GM15510 (cell line): Measurements from ENCODE around the gene BSPRY.

Experiments
- POLR2A ChIP-seq: IDR thresholded peaks from 3 replicates; pipeline ENCODE4 v1.6.1; 2011; ENCODE audit warnings: borderline replicate concordance; ENCODE audit not compliant: insufficient read length; ENCODE audit errors: extremely low read depth

Gene BSPRY

DNA sequence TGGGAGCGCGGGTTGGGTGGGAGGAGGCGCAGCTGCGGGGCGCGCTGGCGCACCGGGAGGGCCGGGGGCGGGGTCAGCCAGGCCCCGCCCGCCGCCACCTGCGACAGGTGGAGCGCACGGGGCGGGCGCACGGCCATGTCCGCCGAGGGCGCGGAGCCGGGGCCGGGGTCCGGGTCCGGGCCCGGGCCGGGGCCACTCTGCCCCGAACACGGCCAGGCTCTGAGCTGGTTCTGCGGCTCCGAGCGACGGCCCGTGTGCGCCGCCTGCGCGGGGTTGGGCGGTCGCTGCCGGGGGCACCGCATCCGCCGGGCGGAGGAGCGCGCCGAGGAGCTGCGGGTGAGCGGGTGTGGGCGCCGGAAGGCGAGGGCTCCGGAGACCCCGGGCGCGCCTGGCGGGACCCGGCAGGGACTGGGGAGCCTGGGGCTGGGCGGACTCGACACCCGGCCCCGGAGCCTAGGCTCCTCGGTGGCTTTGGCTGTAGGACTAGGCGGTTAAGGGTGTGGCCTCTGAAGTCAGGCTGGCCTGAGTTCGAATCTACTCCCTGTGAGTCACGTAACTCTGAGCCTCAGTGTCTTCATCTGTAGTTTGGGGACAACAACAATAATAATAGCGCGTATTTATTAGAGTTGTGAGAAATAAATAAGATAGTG is at the start of gene BSPRY:
Gene BSPRY (plus strand): TSS at position 97 of the 650 bp plus-strand sequence. CDS start 39 bp downstream, at position 136.
- peak; percentile 38 for TF ChIP-seq POLR2A

DNA sequence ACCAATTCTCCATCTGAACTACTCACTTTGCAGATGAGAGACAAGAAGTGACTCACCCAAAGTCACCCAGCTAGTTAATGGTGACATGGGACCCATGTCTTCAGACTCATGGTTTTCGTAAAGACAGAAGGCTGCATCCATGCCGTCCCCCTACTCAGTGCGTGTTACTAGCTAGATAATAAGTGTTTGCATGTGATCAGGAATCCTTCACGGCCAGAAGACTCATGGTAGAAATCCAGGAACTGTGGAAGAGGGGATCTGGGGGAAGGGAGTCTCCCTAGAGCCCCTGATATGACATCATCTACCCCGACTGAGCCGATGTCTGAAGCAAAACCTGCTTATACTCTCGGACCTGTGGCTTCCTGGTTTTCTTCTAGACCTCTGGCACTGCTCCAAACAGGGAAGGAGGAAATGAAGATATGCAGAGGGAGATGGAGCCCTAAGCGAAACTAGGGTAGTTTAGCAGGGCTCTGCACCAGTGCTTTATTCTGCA is 49.5 kb upstream of the BSPRY start:
- no peak for TF ChIP-seq POLR2A

DNA sequence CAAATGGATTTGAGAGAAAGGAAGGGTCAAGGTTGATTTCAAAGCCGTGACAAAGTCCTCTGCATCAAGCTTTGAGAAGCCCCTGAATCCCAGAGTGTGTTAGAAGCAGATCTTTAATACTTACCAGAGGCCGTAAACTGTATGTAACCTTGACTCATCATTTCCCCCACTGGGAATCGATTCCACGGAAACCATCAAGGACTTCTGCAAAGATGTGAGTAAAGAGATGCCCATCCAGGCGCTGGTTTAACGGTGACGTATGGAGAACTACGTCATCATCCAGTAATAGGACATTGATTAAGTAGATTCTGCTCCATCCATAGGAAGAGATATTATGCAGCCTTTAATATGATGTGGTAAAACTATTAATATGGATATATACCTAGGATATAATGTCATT is 47.8 kb upstream of the BSPRY start:
- TF ChIP-seq POLR2A = no peak

DNA sequence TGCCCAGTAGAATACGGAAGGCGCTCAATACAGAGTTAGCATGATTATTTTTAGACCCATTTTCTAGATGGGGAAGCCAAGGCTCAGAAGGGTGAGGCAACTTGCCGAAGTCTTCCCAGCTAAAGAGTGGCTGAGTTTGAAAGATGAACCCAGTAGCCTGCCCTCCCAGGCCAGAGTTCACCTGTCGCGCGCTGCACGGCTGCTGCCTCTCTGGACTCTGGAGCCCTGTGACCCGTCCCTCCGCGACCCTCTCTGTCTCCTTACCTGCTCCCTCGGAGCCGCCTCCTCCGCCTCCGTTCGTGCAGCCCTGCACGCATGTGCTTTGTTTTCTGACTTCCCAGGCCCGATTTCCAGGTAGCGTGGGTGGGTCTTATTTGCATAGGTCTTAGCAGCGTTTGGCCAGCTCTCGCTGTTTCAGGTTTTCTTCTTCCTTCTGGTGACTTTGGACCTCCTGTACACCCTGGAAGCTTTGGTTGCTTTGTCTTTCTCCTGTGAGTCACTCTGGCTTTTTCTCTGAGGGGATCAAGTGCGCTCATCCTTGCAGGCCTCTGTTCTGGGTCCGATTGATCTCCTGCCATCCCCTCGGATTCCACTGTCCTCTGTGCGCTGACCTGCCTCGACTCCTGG is 46.4 kb upstream of the BSPRY start, which contains the start of gene RNF183:
Gene RNF183 (minus strand): TSS at position 585 of the 627 bp plus-strand sequence. CDS start 5,192 bp downstream, outside the sequence.
- TF ChIP-seq POLR2A = no peak

DNA sequence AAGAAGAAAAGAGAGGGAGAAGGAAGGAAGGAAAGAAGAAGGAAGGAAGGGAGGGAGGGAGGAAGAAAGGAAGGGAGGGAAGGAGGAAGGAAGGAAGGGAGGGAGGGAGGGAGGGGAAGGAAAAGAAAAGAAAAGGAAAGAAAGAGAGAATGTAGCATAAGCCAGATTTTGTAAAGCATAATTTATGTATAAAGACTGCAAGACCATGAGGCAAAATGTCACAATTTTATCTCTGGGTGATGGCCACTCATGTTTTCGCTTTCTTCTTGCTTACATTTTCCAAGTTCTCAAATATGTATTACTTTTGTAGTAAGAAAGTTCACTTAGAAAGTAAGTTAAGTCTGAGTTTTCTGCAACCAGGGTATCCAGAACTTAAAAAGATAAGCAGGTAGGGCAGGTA is 42.8 kb upstream of the BSPRY start:
- no peak for TF ChIP-seq POLR2A

DNA sequence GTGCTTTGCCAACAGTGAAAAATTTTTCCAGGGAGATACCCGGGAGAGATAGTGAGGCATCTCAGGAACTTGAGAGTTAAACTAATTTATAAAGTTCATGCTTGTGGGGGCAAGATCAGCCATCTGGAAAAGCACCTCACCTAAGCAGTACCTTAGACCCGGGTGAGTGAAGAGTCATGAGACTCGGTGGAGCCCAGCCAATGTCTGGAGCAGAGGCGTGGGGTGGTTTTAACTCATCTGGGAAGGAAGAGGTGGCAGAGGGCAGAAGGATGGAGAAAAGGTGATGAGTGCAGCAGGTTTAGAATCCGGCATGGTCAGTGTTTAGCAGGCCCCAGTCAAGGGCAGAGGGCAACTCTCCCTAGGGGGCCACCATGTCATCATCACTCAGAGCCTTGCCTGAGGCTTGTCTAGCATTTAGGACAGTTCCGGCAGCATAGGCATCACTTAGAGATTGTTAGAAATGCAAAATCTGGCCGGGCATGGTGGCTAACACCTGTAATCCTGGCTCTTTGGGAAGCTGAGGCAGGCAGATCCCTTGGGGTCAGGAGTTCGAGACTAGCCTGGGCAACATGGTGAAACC is 41.9 kb upstream of the BSPRY start:
- no peak for TF ChIP-seq POLR2A

DNA sequence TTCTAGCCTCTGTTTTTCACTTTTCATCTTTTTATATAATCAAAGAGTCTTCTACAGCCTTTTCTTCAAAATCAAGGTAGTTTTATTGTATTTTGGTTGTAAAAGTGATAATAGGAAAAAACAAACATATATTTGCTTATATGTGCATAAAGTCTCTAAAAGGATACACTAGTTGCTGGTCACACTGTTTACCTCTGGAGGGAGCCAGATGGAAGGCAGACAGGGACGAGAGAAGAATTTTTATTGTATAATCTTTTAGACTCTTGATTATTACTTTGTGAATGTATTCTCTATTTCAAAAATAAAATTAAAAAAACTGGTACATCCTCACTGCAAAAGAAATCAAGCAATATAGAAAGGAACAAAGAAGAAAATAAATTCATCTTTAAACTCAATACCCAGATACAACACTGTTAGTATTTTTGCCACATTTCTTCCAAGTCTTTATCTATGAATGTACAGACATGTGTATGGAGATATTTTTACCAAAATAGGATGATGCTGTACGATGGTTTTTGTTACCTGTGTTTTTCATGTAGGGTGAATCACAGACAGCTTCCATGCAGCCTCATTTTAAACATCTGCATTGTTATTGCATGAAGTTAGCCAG is 40.0 kb upstream of the BSPRY start:
- TF ChIP-seq POLR2A = no peak

DNA sequence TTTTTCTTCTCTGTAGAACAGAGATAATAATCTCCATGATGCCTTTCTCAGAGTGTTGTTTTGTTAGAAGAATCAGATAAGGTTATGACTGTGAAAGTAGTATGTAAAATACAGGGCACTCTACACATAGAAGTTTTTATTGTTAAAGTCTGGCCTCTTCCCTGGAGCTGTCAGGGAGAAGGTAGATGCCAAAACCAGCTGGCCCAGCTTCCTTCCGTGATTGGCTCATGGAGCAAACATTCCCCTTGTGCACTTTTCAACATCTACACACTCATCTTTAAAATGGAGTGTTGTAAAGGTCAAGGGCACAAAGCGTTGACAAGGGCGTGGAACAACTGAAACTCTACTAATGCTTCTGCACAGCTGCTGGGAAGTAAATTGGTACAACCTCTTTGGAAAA is 38.8 kb upstream of the BSPRY start:
- no peak for TF ChIP-seq POLR2A

DNA sequence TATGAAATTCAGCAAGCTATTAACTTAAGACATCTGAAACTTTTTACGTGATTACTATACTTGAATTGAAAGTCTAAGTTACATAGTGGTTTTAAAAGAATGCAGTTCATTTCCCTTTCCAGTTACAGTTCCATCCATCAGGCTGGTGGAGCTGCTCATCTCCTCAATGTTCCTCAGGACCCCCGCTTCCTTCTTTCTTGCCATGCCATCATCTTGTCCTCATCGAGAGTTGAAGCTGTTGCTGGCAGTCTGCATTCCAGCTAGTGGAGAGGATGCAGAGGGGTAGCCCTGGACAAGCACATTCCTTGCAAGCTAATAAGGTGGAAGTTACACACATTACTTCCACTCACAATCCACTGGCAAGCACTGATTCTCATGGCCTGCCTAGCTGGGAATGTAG is 37.4 kb upstream of the BSPRY start:
- no peak for TF ChIP-seq POLR2A

DNA sequence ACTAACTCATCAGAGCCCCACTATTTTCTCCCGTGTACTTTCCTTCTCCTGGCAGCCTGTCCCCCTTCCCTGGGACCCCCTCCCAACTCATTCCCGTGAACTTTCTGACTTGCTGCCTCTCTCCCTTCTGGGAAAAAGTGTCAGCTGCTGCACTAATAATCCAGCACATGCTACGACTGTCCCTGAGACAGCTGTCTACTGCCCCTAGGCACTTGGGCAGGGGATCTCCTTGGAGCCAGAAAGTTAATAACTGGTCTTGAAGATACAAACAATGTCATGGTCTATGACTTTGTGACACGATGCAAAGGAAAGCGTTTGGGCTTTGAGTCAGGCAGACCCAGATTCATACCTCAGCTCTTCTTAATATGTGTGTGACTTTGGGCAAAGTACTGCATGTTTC is 36.1 kb upstream of the BSPRY start:
- no peak for TF ChIP-seq POLR2A

DNA sequence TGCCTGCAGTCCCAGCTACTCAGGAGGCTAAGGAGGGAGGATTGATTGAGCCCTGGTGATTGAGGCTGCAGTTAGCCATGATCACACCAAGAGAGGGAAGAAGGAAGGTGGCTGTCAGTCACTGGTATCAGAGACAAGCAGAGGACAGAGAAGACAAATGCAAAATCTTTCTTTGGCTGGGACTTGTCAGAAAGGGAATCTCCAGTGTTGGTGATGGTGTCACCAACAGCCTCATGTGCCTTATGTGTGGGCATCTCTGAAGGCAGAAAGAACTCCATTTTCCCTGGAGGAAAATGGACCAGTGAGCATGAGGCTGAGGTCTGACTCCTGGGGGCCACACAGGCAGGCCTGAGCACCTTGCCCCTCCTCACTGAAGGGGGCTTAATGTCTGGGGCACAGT is 34.1 kb upstream of the BSPRY start:
- no peak for TF ChIP-seq POLR2A

DNA sequence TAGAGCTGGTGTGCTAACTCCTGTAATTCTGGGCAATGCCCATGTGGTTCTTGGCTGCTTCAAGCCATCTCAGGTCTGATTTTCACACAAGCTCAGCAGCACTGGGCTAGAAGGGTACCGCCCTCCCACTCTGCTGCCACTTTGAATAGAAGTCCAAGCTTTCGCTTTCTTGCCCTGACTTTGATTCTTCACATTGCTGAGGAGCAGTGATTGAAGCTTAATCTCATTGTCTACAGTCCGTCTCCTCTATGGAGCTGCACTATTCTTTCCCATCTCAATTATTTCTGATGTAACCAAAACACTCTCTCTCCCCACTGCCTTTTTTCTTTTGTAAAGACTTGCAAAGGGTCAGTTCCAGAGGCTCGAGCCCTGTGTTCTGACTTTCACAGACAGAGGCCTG is 33.3 kb upstream of the BSPRY start:
- TF ChIP-seq POLR2A = no peak

DNA sequence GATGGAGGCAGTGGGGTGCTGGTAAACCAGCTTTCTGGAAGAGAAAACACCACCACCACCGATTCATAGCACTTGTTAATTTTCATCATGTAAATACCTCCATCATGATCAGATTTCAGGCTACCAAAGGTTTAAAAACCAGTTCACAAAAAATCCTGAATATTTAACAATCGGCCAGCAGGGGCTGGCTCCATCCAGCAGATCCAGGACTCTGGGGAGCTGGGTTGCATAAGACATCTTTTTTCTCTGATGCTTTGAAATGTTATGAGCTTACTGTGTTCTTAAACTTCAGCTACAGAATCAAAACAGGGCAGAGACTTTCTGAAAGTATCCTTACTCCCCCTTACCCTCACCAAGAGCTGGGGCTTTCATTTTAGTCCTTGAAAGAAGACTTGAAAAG is 31.6 kb upstream of the BSPRY start:
- no peak for TF ChIP-seq POLR2A

DNA sequence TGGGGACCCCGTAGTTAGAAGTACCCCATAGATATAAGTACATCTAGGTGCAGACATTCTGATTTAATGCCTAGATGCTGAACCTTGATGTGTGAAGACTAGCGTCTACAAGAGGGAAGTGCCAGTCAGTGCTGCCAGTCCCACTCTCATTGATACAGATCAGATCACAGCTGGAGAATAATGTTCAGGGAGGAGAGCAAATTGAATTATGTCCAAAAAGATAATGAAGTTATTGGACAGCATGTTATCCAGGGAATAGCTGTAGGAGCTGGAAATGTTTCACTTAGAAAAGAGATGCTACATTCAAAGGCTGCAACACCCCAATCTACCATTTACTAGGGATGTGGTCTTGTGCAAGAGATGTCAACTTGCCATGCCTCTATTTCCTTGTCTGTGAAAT is 30.3 kb upstream of the BSPRY start:
- no peak for TF ChIP-seq POLR2A

DNA sequence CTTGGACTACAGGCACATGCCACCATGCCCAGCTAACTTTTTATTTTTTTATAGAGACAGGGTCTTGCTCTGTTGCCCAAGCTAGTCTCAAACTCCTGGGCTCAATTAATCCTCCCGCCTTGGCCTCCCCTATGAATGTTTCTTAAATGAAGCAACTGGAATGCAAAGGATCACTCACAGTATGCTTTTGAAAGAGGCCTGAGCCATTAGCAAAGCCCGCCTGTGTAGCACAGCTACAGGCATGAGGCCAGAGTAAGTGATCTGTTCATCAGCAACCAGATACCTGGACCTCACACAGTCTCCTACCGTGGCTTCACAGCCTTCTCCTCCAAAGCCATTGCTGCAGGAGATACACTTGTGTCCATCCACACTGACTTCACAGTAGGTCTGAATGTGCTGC is 29.3 kb upstream of the BSPRY start:
- TF ChIP-seq POLR2A = no peak
